SK-N-SH treated with all-trans-retinoic acid at 6 μM for 48 hours (cell line): ENCODE data around the gene FUT3.

Source experiments
- ATAC-seq: fragments of 200-7000 bp; cut with Tn5 transposase; 3 replicates; pipeline ENCODE4 v1.9.1; 2020; ENCODE audit warnings: mild to moderate bottlenecking, moderate library complexity
- ARNTL ChIP-seq: fragments of 450-650 bp; formaldehyde crosslinking; IDR thresholded peaks from 2 replicates; pipeline ENCODE4 v1.5.0; 2020; ENCODE audit warnings: low read depth, mild to moderate bottlenecking, moderate library complexity, borderline replicate concordance
- BACH2 ChIP-seq: fragments of 250-450 bp; sonication (Bioruptor Pico); IDR thresholded peaks from 2 replicates; pipeline ENCODE4 v1.9.0; 2021; ENCODE audit warnings: mild to moderate bottlenecking, borderline replicate concordance
- CSDC2 ChIP-seq: fragments of 250-450 bp; sonication (Bioruptor Pico); IDR thresholded peaks from 2 replicates; pipeline ENCODE4 v1.5.0; 2020; ENCODE audit warnings: mild to moderate bottlenecking, moderate library complexity
- ESRRG ChIP-seq: fragments of 250-450 bp; sonication (Bioruptor Pico); IDR thresholded peaks from 2 replicates; pipeline ENCODE4 v1.6.1; 2021; ENCODE audit warnings: mild to moderate bottlenecking
- GLIS3 ChIP-seq: fragments of 250-450 bp; sonication (Bioruptor Pico); IDR thresholded peaks from 2 replicates; pipeline ENCODE4 v1.5.0; 2020; ENCODE audit warnings: mild to moderate bottlenecking, moderate library complexity
- RARB ChIP-seq: fragments of 250-450 bp; sonication (Bioruptor Pico); IDR thresholded peaks from 2 replicates; pipeline ENCODE4 v1.8.0; 2021; ENCODE audit warnings: mild to moderate bottlenecking, moderate library complexity
- SNAI2 ChIP-seq: fragments of 250-450 bp; sonication (Bioruptor Pico); IDR thresholded peaks from 2 replicates; pipeline ENCODE4 v1.5.0; 2020; ENCODE audit warnings: mild to moderate bottlenecking, moderate library complexity
- TCF4 ChIP-seq: fragments of 250-450 bp; sonication (Bioruptor Pico); IDR thresholded peaks from 2 replicates; pipeline ENCODE4 v1.8.0; 2021; ENCODE audit warnings: mild to moderate bottlenecking, moderate library complexity, borderline replicate concordance
- TOX ChIP-seq: fragments of 250-450 bp; sonication (Bioruptor Pico); IDR thresholded peaks from 2 replicates; pipeline ENCODE4 v1.8.0; 2021; ENCODE audit warnings: mild to moderate bottlenecking, moderate library complexity, borderline replicate concordance
- ZC3H10 ChIP-seq: fragments of 250-450 bp; sonication (Bioruptor Pico); IDR thresholded peaks from 2 replicates; pipeline ENCODE4 v1.5.1; 2021; ENCODE audit warnings: mild to moderate bottlenecking, moderate library complexity
- ZNF565 ChIP-seq: fragments of 450-650 bp; formaldehyde crosslinking; conservative IDR thresholded peaks from 2 replicates; pipeline ENCODE4 v1.5.0; 2020; ENCODE audit warnings: low read depth, mild to moderate bottlenecking, moderate library complexity
- ZNF70 ChIP-seq: fragments of 450-650 bp; formaldehyde crosslinking; IDR thresholded peaks from 2 replicates; pipeline ENCODE4 v1.5.0; 2020; ENCODE audit warnings: mild to moderate bottlenecking, moderate library complexity
- TF ChIP-seq, protein P1 (sequence below): fragments of 250-450 bp; sonication (Bioruptor Pico); IDR thresholded peaks from 2 replicates; pipeline ENCODE4 v1.8.0; 2020; ENCODE audit warnings: mild to moderate bottlenecking, moderate library complexity, borderline replicate concordance
- TF ChIP-seq, protein P2 (sequence below): fragments of 250-450 bp; sonication (Bioruptor Pico); IDR thresholded peaks from 2 replicates; pipeline ENCODE4 v1.5.0; 2020; ENCODE audit warnings: mild to moderate bottlenecking, moderate library complexity
- TF ChIP-seq, protein P3 (sequence below): fragments of 250-450 bp; sonication (Bioruptor Pico); IDR thresholded peaks from 2 replicates; pipeline ENCODE4 v1.5.1; 2021; ENCODE audit warnings: mild to moderate bottlenecking, moderate library complexity

The FUT3 gene

DNA sequence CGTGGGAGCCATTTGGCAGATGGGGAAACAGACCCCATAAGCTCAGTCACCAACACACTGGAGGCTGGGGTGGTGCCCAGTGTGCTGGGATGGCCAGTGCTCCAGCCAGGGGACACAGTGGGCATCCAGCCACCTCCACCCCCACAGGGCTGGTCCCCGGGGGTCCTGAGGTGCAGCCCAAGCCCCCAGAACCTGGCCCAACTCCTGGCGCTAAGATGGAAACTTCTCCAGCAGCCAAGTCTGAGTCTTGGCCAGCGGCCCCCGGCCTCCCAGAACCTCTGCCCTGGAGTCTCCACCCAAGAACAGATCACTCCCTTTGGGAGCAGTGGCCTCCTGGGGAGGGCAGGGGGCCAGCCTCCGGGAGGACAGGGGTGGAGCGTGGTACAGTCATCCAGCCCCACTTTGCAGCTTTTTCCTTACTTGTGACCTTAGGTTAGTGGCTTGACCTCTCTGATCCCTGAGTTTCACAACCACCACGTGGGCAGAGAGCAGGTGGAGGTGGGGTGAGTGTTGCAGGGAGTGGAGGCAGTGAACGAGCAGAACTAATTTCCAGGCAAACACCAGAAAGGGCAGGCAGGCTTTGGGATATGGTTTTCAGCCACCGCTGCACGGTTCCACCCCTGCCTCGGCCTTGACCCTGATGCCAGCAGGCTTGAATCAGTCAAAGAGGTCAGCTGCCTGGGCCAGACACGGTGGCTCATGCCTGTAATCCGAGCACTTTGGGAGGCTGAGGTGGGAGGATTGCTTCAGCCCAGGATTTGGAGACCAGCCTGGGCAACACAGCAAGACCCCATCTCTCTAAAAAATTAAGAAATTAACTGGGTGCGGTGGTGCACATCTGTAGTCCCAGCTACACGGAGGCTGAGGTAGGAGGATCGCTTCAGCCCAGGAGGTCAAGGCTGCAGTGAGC, 50.6 kb downstream of the FUT3 start:
- no peak for ATAC-seq
- TF ChIP-seq RARB (no peak), TOX (CRISPR knock-in tag) (no peak), ZC3H10 (CRISPR knock-in tag) (no peak), SNAI2 (CRISPR knock-in tag) (no peak), ARNTL (CRISPR knock-in tag) (no peak), TCF4 (CRISPR knock-in tag) (no peak), ESRRG (no peak), ZNF70 (CRISPR knock-in tag) (no peak), ZNF565 (CRISPR knock-in tag) (no peak), GLIS3 (CRISPR knock-in tag) (no peak), BACH2 (CRISPR knock-in tag) (no peak), CSDC2 (CRISPR knock-in tag) (no peak)
- TF ChIP-seq, protein P1, sequence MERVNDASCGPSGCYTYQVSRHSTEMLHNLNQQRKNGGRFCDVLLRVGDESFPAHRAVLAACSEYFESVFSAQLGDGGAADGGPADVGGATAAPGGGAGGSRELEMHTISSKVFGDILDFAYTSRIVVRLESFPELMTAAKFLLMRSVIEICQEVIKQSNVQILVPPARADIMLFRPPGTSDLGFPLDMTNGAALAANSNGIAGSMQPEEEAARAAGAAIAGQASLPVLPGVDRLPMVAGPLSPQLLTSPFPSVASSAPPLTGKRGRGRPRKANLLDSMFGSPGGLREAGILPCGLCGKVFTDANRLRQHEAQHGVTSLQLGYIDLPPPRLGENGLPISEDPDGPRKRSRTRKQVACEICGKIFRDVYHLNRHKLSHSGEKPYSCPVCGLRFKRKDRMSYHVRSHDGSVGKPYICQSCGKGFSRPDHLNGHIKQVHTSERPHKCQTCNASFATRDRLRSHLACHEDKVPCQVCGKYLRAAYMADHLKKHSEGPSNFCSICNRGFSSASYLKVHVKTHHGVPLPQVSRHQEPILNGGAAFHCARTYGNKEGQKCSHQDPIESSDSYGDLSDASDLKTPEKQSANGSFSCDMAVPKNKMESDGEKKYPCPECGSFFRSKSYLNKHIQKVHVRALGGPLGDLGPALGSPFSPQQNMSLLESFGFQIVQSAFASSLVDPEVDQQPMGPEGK (CRISPR knock-in tag): no peak
- TF ChIP-seq, protein P2, sequence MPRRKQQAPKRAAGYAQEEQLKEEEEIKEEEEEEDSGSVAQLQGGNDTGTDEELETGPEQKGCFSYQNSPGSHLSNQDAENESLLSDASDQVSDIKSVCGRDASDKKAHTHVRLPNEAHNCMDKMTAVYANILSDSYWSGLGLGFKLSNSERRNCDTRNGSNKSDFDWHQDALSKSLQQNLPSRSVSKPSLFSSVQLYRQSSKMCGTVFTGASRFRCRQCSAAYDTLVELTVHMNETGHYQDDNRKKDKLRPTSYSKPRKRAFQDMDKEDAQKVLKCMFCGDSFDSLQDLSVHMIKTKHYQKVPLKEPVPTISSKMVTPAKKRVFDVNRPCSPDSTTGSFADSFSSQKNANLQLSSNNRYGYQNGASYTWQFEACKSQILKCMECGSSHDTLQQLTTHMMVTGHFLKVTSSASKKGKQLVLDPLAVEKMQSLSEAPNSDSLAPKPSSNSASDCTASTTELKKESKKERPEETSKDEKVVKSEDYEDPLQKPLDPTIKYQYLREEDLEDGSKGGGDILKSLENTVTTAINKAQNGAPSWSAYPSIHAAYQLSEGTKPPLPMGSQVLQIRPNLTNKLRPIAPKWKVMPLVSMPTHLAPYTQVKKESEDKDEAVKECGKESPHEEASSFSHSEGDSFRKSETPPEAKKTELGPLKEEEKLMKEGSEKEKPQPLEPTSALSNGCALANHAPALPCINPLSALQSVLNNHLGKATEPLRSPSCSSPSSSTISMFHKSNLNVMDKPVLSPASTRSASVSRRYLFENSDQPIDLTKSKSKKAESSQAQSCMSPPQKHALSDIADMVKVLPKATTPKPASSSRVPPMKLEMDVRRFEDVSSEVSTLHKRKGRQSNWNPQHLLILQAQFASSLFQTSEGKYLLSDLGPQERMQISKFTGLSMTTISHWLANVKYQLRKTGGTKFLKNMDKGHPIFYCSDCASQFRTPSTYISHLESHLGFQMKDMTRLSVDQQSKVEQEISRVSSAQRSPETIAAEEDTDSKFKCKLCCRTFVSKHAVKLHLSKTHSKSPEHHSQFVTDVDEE: no peak
- TF ChIP-seq, protein P3, sequence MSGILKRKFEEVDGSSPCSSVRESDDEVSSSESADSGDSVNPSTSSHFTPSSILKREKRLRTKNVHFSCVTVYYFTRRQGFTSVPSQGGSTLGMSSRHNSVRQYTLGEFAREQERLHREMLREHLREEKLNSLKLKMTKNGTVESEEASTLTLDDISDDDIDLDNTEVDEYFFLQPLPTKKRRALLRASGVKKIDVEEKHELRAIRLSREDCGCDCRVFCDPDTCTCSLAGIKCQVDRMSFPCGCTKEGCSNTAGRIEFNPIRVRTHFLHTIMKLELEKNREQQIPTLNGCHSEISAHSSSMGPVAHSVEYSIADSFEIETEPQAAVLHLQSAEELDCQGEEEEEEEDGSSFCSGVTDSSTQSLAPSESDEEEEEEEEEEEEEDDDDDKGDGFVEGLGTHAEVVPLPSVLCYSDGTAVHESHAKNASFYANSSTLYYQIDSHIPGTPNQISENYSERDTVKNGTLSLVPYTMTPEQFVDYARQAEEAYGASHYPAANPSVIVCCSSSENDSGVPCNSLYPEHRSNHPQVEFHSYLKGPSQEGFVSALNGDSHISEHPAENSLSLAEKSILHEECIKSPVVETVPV (CRISPR knock-in tag): no peak

DNA sequence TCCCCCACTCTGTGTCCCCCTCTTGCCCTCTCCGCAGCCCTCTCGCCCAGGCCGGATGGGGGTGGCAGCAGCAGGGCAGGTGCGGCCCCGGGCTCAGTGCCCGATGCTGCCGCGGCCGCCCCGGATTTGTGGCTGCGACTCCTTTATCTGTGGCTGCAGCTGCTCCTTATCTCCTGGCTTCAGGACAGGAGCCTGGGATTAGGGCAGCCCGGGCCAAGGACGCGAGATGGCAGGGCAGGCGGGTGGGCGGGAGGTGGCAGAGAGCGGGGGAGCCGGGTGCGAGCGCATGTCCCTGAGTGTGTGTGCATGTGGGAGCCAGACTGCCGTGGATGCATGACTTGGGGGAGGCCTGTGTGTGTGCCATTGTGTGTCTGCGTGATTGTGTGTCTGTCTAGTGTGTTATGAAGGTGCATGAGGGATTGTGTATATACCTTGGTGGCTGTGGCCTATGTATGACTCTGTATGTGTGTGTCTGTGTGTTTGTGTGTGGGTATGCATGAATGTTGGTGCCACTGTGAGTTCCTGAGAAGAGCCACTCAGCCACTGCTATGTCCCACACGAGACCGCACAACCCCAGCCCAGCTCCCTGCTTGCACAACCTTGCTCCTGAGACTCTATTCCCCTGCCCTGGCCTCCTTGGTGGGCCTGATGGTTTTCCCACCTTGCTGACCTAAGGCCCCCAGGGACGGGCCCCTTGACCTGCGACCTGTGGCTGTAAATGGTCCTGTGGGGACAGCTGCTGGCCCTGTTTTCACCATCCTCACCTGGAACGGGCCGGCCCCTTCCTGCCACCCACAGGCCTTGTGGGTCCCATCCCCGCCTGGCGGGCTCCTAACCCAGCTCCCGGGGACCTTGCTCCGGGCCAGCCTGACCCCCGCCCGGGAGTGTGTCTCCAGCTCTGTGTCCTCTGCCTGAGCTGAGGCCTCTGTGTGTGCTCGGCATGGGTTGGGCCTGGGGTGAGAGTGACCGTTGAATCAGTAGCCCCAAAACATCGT, 51.7 kb downstream of the FUT3 start:
- TF ChIP-seq TCF4 (CRISPR knock-in tag) (peak; percentile 80), TOX (CRISPR knock-in tag) (no peak), SNAI2 (CRISPR knock-in tag) (0 out of 2 replicates have a peak, but pooled peaks have one; percentile 36), GLIS3 (CRISPR knock-in tag) (no peak)
- TF ChIP-seq, protein P1 (CRISPR knock-in tag): no peak
- TF ChIP-seq, protein P3 (CRISPR knock-in tag): no peak
- TF ChIP-seq, protein P2: peak; percentile 68; the same call in 1 of the 2 replicates
- TF ChIP-seq, all 23 proteins: peak for 3
- ATAC-seq: no peak
